Measurements from ENCODE around the gene NACC2.

DNA sequence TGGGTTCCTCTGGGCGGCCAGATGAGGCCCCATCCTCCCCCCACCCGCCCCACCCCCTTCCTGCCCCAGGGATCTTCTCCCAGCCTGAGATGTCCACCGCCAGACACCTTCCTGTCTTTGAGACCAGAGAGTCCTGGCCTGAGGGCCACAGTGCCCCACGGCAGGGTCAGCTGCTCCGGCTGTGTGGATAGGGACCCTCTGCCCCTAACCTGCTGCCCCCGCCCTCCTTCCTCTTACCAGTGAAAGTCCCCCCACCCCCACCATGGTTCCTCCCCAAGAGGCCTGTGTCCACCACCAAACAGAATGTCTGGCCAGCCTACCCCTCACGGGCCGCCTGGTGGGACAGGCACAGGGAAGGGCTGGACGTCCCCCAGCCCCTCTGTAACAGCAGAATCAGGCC lies 90.9 kb downstream of the NACC2 start:
- TF ChIP-seq, protein P1, sequence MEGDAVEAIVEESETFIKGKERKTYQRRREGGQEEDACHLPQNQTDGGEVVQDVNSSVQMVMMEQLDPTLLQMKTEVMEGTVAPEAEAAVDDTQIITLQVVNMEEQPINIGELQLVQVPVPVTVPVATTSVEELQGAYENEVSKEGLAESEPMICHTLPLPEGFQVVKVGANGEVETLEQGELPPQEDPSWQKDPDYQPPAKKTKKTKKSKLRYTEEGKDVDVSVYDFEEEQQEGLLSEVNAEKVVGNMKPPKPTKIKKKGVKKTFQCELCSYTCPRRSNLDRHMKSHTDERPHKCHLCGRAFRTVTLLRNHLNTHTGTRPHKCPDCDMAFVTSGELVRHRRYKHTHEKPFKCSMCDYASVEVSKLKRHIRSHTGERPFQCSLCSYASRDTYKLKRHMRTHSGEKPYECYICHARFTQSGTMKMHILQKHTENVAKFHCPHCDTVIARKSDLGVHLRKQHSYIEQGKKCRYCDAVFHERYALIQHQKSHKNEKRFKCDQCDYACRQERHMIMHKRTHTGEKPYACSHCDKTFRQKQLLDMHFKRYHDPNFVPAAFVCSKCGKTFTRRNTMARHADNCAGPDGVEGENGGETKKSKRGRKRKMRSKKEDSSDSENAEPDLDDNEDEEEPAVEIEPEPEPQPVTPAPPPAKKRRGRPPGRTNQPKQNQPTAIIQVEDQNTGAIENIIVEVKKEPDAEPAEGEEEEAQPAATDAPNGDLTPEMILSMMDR (IDR thresholded peaks at IDR 0.05) = no peak
- no peak for TF ChIP-seq POLR2A (IDR thresholded peaks at IDR 0.05)
- no peak for TF ChIP-seq EP300 (IDR thresholded peaks at IDR 0.05)
